Stimulated activated CD8-positive, alpha-beta memory T cell treated with anti-CD3 and anti-CD28 coated beads, Interleukin-7, amount 100 ng/mL, for 1 hour (primary cell): ENCODE data around the gene SLC25A24.
"Not testable (repeated sequence)": the region's sequence is repeated elsewhere in the genome, so short reads cannot be mapped to it uniquely, and the experiment has no call there.

Source experiments
- DNase-seq, 2 donors: peaks; one replicate each; pipeline ENCODE4 v3.0.0-alpha.2; 2020; ENCODE audit warnings: low read depth in 2 of 2

Gene SLC25A24

GRCh38 chr1:108194051-108194450 lies 6.1 kb downstream of the SLC25A24 start:
- DNase-seq = no peak

- DNase-seq = no peak
Observed at GRCh38 chr1:108193333-108193732, 6.8 kb downstream of the SLC25A24 start.

GRCh38 chr1:108192581-108192980 lies 7.6 kb downstream of the SLC25A24 start:
- no peak for DNase-seq

- no peak for DNase-seq
Observed at GRCh38 chr1:108190686-108191416, 9.3 kb downstream of the SLC25A24 start.

GRCh38 chr1:108190001-108190634 lies 10.0 kb downstream of the SLC25A24 start:
- DNase-seq = no peak

- no peak for DNase-seq
Observed at GRCh38 chr1:108188801-108189200, 11.3 kb downstream of the SLC25A24 start.

GRCh38 chr1:108182959-108183700 lies 17.0 kb downstream of the SLC25A24 start:
- DNase-seq = no peak

GRCh38 chr1:108179018-108179417 lies 21.1 kb downstream of the SLC25A24 start:
- DNase-seq = no peak

- not testable (repeated sequence) for DNase-seq
Observed at GRCh38 chr1:108162409-108162808, 37.7 kb downstream of the SLC25A24 start.

GRCh38 chr1:108159951-108160350 lies 40.2 kb downstream of the SLC25A24 start:
- not testable (repeated sequence) for DNase-seq

GRCh38 chr1:108158893-108159453 lies 41.2 kb downstream of the SLC25A24 start:
- DNase-seq = no peak

- no peak for DNase-seq
Observed at GRCh38 chr1:108154314-108154713, 45.8 kb downstream of the SLC25A24 start.

GRCh38 chr1:108152782-108153222 lies 47.3 kb downstream of the SLC25A24 start:
- DNase-seq = no peak

- no peak for DNase-seq
Observed at GRCh38 chr1:108151548-108151947, 48.6 kb downstream of the SLC25A24 start.

- DNase-seq = no peak
Observed at GRCh38 chr1:108149796-108150467, 50.2 kb downstream of the SLC25A24 start.

GRCh38 chr1:108144569-108144968 lies 55.6 kb downstream of the SLC25A24 start:
- not testable (repeated sequence) for DNase-seq

- DNase-seq = no peak
Observed at GRCh38 chr1:108142773-108143394, 57.3 kb downstream of the SLC25A24 start.

- DNase-seq = no peak
Observed at GRCh38 chr1:108142258-108142657, 57.9 kb downstream of the SLC25A24 start.

GRCh38 chr1:108141621-108142020 lies 58.5 kb downstream of the SLC25A24 start:
- no peak for DNase-seq

- no peak for DNase-seq
Observed at GRCh38 chr1:108140936-108141335, 59.2 kb downstream of the SLC25A24 start.

GRCh38 chr1:108140177-108140576 lies 60.0 kb downstream of the SLC25A24 start:
- DNase-seq = no peak
